Measurements from ENCODE around the gene NXPH1.

GRCh38 chr7:8714791-8715190, 281.4 kb downstream of the NXPH1 start:
- TF ChIP-seq MAX (IDR thresholded peaks at IDR 0.05) (no peak), CEBPB (IDR thresholded peaks at IDR 0.05) (no peak), REST (IDR thresholded peaks at IDR 0.05; ENCODE audit: low read depth) (no peak), TAF1 (IDR thresholded peaks at IDR 0.05; ENCODE audit: low read depth) (no peak), RAD21 (IDR thresholded peaks at IDR 0.05; ENCODE audit: low read depth) (no peak), TEAD4 (IDR thresholded peaks at IDR 0.05) (no peak), ZBTB7A (IDR thresholded peaks at IDR 0.05; ENCODE audit: low read depth) (no peak), EP300 (IDR thresholded peaks at IDR 0.05; ENCODE audit: borderline replicate concordance) (no peak), TCF12 (IDR thresholded peaks at IDR 0.05; ENCODE audit: low read depth) (no peak)
